HG02840 (cell line): ENCODE measurements around the gene TMEM74B.

Experiments used
- ATAC-seq: cut with Tn5 transposase; IDR thresholded peaks from one replicate; pipeline ENCODE4 v1.9.1; 2021; ENCODE audit warnings: mild to moderate bottlenecking, moderate library complexity, moderate number of reproducible peaks; ENCODE audit not compliant: unreplicated experiment, low FRiP score

The TMEM74B gene

DNA sequence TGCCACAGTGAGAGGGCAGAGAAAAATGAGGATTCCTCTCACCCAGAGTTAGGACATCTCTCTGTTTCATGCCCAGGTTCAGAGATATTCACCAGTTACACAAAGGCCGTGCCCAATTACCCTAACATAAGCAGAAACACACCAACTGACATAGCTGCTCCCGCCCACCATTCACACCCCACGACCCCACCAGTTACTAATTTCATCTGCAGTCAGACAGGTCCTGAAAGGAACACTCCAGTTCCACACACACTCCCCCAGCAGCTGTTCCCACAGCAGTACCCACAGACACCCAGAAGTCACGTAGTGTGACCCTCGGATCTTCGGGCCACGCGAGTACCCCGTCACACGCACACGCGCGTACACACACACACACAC, 532 bp downstream of the TMEM74B start:
- no peak for ATAC-seq

DNA sequence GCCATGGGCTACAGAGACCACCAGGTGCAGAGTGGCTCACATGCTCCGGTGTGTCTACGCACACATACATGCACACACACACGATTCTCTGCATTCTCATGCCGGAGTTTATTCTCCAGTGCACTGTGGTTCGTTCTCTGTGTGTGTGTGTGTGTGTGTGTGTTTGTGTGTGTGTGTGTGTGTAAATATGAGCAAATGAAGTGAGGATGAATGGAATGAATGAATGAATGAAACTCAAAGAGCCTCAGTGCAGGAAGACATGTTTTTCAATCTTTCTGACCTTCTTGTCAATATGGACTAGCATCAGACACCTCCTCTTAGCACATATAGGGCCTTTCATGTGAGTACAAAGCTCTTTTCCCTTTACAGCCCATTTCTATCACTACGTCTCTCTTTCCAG, 1.6 kb downstream of the TMEM74B start:
- no peak for ATAC-seq

DNA sequence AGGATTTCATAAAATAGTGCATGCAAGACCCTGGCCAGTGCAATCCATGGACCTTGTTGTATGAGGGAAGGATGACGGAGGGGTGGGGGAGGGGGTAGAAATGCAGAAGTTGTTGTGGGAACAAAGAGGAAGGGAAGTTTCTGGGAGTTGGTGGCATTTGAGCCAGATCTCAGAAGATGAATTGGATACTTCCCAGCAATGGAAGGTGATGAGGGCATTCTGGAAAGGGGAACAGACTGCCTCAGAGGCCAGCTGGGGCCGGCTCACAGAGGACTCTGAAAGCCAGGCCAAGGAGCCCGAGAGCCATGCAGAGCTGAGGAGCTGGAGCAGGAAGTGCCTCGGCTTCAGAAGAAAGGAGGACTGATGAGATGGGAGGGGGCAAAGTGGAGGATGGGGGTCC, 2.7 kb downstream of the TMEM74B start:
- ATAC-seq, result no peak

DNA sequence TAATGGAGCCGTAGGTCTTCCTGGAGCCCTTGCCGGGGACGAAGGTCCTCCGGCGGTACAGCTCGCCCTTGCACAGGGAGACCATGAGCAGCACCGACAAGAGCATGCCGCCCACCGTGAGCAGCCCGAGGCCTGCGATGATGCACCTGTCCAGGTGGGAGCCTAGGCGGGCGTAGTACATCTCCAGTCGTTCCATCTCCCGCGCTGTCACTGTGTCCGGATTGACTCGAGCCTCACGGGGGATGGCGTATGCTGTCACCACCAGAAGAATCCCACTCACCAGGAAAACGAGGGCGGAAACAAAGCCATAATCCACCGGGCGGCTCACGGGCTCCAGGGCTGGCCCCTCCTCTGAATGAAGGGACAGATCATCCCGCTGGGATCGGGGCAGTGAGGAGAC, 3.8 kb downstream of the TMEM74B start:
- ATAC-seq, result no peak

DNA sequence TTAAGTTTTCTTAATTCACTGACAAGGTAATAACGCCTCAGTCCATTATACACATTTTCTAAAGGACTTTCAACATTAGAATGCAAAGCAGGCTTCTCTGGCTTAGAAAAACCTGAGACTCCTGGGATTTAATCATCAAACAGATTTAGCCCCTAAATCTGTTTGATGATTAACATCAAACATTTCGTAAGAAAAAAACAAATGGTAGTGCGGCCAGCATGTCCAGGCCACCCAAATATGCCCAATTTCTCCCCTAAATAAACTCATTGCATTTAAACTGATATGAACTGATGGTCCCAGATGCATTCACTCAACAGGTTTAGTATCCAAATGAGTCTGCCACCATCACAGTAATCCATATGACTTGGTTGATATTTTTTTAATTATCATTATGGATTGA, 6.2 kb downstream of the TMEM74B start:
- ATAC-seq, result no peak

DNA sequence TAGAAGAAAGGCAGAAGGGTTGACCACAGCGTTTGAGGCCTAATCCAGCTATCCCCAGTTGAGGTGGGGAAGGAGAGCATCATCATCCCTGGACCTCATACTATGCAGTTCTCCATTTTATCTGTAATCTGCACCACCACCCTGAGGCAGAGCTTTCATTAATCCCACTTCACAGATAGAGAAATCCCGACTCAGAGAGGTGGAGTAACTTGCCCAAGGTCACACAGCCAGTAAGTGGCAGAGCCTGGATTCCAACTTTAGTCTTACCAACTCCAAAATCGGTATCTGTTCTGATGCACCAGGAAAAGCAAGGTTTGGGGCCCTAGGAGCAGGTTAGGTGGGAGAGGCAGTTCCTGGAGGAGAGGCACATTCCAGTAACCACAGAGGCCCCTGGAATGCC, 6.7 kb downstream of the TMEM74B start:
- ATAC-seq, result no peak

DNA sequence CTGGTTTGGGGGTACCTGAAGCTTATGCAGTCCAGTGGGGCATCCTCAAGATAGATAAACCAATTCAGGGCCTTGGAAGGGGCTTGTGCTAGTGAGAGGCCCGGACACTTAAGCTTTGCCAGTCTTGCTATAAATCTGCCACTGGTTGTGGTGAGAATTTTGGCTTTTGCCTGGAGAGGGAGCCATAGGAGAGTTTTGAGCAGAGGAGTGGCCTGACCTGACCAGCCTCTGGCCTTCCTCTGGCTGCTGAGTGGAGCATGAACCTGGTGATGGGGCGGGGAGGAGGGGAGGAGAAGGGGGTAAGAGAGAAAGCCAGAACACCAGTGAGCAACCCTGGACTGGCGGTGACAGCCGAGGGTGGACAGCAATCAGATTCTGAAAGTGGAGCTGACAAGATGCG, 7.1 kb downstream of the TMEM74B start:
- ATAC-seq, result no peak

DNA sequence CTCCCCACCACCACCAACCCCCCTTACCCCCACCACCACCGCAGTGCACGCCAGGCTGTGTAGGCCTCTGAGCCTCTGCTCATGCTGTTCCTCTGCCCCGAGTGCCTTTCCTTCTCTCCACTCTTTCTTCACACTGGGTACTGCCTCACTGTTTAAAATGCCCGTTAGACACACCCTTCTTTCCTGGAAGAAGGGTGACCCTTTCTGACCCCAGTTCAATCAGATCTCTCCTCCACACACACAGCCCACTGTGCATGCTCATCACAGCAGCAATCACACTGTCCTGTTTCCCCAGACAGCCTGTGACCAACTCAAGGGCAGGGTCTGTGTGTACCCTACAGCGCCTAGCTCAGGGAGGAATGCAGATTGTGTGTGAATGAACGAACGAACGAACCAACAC, 10.0 kb downstream of the TMEM74B start:
- no peak for ATAC-seq

DNA sequence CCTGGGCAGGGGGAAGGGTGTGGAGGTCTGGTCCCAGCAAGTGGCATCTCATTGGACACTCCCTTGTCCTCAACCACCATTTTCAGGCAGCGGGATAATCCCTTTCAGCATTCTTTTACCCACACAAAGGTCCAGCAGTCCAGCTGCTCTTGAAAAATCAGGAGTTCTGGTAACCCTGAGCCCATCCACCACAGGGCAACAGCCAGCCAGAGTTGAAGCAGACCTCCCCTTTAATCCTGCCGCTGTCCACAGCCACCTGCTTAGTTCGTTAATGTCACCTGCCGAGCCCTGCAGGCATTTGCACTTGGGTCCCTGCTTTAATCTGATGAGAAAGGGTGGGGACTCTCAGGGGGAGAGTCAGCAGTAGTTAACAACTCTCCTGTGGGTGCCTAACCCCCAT, 11.1 kb downstream of the TMEM74B start:
- no peak for ATAC-seq

DNA sequence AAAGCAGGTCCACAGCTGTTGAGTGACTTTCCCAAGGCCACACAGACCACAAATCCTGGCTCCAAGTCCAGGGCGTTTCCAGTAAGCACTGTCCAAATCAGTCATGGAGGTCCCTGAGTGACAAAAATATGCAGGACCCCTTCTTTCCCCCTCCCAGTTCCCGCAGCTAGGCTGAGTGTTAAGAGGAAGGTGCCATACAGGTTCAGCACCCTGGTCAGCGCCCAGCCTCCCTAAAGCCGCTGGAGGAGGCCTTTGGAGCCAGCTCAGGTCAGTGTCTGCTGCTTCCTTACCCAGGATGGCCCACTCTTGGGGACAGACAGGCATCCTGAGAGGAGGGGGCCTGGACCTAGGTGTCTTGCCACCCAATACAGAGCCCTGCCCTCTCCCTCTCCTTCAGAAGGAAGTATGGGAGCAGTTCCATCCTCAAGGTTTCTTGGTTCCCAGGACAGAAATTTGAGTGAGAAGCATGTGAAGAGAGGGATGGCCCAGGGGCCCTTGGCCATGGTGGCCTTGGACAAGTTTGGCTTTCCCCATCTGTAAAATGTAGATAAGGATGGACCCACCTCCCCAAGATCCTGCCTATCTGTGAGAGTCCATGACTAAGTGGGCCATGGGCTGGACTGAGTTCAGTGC, 13.2 kb downstream of the TMEM74B start:
- no peak for ATAC-seq

DNA sequence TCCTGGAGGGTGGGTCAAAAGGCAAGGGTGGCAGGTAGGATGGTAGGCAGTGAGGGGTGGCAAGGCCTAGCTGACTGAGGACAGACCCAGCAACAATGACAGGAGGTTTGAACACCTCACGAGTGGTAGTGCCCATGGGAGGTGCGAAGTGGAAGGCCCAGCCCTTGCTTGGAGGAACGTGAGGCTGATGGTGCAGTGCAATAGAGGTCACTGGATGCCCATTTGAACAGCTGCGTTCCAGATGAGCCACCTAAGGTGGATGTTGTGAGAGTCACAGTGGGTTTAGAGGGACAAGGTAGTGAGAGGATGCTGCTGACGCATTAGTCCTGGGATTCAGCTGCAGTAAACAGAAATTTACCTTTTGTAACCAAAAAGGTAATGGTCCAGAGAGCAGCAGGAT, 15.6 kb downstream of the TMEM74B start:
- no peak for ATAC-seq

DNA sequence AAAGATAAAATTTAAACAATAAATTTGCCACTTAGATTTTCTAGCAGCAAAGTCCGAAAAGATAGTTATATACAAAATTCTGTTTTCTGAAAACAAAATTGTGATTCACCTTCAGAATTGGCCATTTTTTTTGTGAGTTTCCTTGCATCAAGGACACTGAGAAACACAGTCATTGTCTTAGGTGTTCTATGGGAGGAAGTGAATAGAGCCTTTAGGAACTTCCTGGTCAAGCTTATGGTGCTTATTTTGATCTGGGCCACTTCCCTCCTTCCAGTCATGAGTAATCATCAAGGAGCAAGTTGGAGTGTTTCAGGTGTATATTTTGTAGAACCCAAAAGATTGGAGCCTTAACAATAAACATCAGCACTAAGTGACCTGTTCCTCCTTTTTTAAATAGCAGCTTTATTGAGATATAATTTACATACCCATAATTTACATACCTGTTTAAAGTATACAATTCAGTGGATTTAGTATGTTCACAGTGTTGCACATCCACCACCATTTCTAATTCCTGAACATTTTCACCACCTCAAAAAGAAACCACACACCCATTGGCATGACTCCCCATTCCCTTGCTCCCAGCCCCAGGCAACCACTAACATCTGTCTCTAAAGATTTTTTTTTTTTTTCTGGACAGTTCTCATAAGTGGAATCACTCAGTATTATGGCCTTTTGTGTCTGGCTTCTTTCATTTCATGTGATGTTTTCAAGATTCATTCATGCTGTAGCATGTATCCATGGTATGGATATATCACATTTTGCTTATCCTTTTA, 17.6 kb downstream of the TMEM74B start:
- ATAC-seq, result no peak

DNA sequence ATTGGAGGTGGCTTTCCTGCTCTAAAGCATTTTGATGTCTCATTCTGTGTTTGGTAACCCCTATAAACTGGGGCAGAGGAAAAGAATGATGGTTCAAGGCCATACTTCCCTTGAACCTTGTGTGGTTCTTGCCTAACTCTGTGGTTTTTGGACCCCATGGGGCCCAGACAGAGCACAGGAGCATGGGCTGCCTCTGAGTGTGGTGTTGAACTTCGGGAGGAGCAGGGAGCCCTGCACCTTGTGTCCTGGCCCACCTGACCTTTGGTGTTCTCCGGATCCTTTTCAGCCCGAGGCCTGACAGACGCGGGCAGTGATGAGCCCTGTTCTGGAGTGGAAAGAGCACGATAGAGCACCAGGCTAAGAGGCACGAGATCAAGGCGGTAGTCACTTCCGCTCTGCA, 18.8 kb downstream of the TMEM74B start:
- ATAC-seq, result no peak

DNA sequence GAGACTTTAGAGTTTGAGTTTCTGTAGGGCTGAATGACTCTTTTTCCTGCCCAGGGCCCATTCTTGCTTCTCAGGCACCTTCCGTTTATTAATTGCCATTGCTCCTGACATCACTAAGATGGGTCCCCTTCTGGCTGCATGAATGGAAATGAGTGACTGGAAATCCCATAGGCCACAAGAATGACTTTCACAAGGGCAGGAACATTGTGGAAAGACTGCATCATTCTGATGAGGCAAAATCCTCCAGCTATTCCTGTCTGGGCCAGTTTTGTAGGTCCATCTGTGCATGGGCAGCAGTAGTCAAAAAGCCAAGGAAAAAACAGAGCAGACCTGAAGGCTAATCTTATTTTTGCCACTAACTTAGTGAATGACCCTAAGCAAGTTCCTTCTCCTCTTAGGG, 19.3 kb downstream of the TMEM74B start:
- no peak for ATAC-seq

DNA sequence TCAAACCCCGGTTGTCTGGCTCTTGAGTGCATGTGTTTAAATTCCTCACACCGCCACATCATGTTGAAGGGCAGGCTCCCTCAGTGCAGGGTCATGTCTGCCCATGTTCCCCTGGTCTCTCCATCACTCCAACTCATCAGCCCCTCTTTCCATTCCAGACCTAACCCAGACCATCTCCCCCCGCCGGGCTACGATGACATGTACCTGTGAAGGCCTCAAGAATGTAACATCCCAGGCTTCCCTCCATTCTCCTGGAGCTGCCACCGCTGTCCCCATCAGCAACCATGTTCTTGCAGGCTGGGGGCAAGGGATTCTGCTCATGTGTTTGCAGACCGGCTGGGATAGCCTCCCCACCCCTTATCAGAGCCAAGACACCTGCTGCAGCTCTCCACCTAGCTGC, 19.9 kb downstream of the TMEM74B start:
- ATAC-seq, result no peak

DNA sequence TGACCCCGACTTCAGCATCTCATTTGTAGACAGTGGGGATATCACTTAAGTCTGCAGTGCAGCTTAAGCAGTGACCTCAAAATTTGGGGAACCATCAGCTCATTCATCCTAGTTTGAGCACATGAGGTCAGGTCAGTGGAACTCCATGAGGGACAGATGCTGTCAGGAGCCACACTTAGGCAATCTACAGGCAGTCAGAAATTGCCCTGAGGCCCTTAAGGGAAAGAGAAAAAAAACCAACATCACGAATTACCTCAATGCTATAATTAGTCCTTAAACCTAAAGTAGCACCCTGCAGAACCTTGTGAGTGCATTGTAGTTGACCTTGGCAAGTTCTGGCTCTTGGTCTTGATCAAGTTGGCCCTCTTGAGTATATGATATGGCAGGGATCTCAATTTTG, 21.1 kb downstream of the TMEM74B start:
- ATAC-seq, result no peak

DNA sequence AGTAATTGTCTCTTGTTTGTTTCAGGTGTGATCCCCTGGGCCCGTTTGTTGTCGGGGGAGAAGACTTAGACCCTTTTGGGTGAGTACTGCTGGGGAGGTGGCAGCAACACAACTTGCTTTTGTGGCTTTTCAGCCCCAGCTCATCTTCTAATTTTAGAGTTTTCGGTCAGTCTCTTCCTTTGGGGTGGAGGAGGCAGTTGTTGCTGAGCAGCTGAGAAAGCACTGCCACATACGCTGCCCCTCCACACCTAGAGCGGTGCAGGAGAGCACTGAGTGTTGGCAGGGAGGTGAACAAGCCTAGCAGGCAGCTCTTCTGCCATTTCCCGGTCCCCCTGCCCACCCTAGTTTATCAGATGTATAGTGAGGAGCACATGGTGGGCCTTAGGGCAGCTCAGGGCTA, 21.7 kb downstream of the TMEM74B start:
- no peak for ATAC-seq

DNA sequence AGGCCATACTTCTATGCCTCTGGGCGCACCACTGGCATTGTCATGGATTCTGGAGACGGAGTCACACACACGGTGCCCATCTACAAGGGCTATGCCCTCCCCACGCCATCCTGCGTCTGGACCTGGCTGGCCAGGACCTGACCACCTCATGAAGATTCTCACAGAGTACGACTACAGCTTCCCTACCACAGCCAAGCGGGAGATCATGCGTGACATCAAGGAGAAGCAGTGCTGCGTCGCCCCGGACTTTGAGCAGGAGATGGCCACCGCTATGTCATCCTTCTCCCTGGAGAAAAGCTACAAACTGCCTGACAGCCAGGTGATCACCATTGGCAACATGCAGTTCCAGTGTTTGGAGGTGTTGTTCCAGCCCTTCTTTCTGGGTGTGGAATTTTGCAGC, 23.8 kb downstream of the TMEM74B start:
- ATAC-seq, result no peak

DNA sequence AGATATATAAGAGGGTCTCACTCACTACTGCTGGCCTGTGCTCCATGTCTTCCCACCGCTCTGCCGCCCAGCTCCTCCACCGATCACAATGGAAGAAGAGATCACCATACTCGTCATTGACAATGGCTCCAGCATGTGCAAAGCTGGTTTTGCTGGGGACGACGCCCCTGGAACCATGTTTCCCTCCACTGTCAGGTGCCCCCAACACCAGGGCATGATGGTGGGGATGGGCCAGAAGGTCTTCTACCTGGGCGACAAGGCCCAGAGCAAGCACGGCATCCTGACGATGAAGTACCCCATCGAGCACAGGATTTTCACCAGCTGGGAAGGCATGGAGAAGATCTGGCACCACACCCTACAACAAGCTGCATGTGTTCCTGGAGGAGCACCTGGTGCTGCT, 24.3 kb downstream of the TMEM74B start:
- ATAC-seq, result no peak

DNA sequence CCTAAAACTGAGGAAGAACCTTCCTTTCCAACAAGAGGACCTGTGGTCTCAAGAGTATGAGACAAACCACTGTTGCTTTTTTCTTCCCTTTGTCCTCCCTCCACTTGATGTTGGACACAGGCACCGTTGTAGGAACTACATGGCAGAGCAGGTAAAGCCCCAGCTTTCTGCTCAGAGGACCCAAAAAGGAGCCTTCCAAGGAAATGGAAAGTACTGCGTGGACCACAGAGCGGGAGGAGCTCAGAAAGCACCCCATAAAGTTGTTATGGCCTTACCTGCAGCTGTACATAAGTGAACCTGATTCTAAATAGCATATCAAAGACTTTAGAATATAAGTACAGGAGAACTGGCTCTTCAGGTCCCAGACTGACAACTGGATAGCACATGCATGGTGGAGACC, 29.4 kb downstream of the TMEM74B start:
- no peak for ATAC-seq

DNA sequence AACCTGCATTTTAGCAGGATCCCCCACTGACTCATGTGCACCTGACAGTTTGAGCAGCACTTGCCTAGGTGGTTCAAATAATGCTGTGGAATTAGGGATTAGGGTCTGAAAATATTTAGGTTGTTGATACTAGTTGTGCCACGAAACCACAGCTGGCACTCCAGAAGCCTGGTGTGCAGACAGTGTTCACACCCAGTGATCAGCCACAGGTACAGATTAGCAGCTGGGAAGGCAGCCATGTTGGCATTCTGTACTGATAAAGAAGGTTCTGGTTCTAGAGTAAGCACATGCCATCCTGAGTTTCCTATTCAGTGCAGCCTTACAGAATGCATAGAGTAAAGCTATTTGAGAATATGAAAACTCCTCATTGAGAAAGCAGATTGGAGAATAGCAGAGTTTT, 30.1 kb downstream of the TMEM74B start:
- no peak for ATAC-seq

DNA sequence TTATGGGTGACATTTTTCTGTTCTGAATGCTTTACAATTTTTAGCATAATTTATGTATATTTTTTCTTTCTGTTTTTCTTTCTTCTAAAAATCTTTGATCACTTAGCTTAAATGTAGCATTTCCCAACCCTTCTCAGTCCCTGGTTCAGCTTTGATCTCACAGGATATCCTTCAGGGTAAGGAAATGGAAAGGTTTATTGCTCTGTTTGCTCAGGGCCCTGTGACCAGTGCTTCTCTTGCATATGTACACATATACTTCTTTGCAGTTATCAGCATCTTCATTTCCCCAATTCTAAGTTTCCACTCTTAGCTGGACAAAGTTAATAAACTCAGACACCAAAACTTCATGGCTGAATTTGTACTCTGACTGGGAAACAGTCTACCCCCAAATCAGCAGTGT, 30.6 kb downstream of the TMEM74B start:
- no peak for ATAC-seq

DNA sequence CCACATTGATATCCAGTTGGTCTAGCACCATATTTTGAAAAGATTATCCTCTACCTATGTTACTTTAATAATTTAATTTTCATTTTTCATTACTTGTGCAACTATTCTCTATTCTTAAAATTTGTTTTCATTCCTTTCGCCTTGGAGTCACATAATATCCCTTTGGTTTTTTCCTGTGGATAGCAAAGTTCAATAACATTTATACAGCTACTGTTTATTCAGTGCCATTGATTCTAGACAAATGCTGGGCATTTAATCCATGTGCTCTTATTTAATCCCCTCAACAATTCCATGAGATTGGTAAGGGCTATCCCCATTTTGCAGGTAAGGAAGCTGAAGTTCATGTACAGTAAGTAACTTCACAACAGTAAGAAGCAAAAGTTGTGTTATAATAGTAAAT, 33.8 kb downstream of the TMEM74B start:
- ATAC-seq, result no peak
